IMR-90 (cell line): ENCODE results near the gene ST6GALNAC5. TPM values are rescaled to one million over a fixed set of nuclear protein-coding genes. Genes with fewer than 3 reads are reported as not detected.

Experiments
- ATAC-seq: fragments of 200-7000 bp; cut with Tn5 transposase; 2 replicates; pipeline ENCODE4 v1.9.1; 2020; ENCODE audit warnings: low read depth, mild to moderate bottlenecking, moderate library complexity
- BruUV-seq: library from RNA; stranded (reverse); fragments of 400-500 nt; replicated peaks from 2 replicates; lab custom pipeline; 2021; lab: Mats Ljungman, UMichigan
- CTCF ChIA-PET: fragments of 300-600 bp; formaldehyde crosslinking; extraction: SDS; loops from one replicate; lab custom pipeline; 2021; ENCODE audit warnings: antibody characterized with exemption; lab: Yijun Ruan, JAX
- POLR2A ChIA-PET: fragments of 300-600 bp; sonication (Branson Sonifier 250); formaldehyde crosslinking; loops from one replicate; lab custom pipeline; 2022; ENCODE audit warnings: antibody characterized with exemption; ENCODE audit not compliant: unreplicated experiment; lab: Charles Lee
- DNase-seq: peaks from one replicate; pipeline ENCODE4 v3.0.0; 2013
- H2AFZ ChIP-seq: replicated peaks from 2 replicates; pipeline ENCODE3; 2013; ENCODE audit warnings: low read length, mild to moderate bottlenecking; ENCODE audit not compliant: poor library complexity
- H2AK5ac ChIP-seq: 2 replicates; pipeline ENCODE4 v1.6.1; 2013; ENCODE audit warnings: low read depth, low read length, inconsistent platforms
- H2AK9ac ChIP-seq: replicated peaks from 2 replicates; pipeline ENCODE3; 2013; ENCODE audit warnings: mild to moderate bottlenecking, low read depth, low read length, moderate library complexity; ENCODE audit not compliant: poor library complexity
- H2BK120ac ChIP-seq: 2 replicates; pipeline ENCODE4 v1.6.1; 2013; ENCODE audit warnings: low read depth, low read length, inconsistent platforms
- H2BK15ac ChIP-seq: 3 replicates; pipeline ENCODE4 v1.6.1; 2013; ENCODE audit warnings: low read depth, low read length, inconsistent platforms
- H2BK20ac ChIP-seq: 2 replicates; pipeline ENCODE4 v1.6.1; 2013; ENCODE audit warnings: low read depth, mild to moderate bottlenecking, inconsistent platforms, low read length, moderate library complexity
- H2BK5ac ChIP-seq: 2 replicates; pipeline ENCODE4 v1.6.1; 2013; ENCODE audit warnings: mild to moderate bottlenecking, low read depth, low read length, inconsistent platforms; ENCODE audit not compliant: poor library complexity, severe bottlenecking
- H3K14ac ChIP-seq: replicated peaks from 2 replicates; pipeline ENCODE4 v1.6.1; 2013; ENCODE audit warnings: low read depth, low read length, inconsistent platforms
- H3K18ac ChIP-seq: 2 replicates; pipeline ENCODE4 v1.6.1; 2013; ENCODE audit warnings: low read depth, low read length, control low read depth
- H3K23ac ChIP-seq: 2 replicates; pipeline ENCODE4 v1.6.1; 2013; ENCODE audit warnings: low read depth, low read length, inconsistent platforms
- H3K27ac ChIP-seq: 2 replicates; pipeline ENCODE4 v1.5.1; 2013; ENCODE audit warnings: mild to moderate bottlenecking, control low read depth, low read length; ENCODE audit not compliant: insufficient read depth
- H3K27me3 ChIP-seq: 2 replicates; pipeline ENCODE4 v1.6.1; 2013; ENCODE audit warnings: low read length; ENCODE audit not compliant: control insufficient read depth, insufficient read depth
- H3K36me3 ChIP-seq: 2 replicates; pipeline ENCODE4 v1.6.1; 2013; ENCODE audit warnings: low read length, mixed read lengths; ENCODE audit not compliant: control insufficient read depth, insufficient read depth
- H3K4ac ChIP-seq: 2 replicates; pipeline ENCODE4 v1.6.1; 2013; ENCODE audit warnings: low read depth, low read length, inconsistent platforms
- H3K4me1 ChIP-seq: 2 replicates; pipeline ENCODE4 v1.6.1; 2013; ENCODE audit warnings: low read length, mixed read lengths; ENCODE audit not compliant: control insufficient read depth, insufficient read depth
- H3K4me2 ChIP-seq: 2 replicates; pipeline ENCODE4 v1.6.1; 2013; ENCODE audit warnings: low read depth, mild to moderate bottlenecking, control low read depth, low read length, moderate library complexity
- H3K4me3 ChIP-seq: 2 replicates; pipeline ENCODE4 v1.5.1; 2013; ENCODE audit warnings: low read depth, mild to moderate bottlenecking, control low read depth, low read length, moderate library complexity; ENCODE audit not compliant: insufficient read depth
- H3K56ac ChIP-seq: 2 replicates; pipeline ENCODE4 v1.6.1; 2013; ENCODE audit warnings: low read length, inconsistent platforms; ENCODE audit not compliant: insufficient read depth; ENCODE audit errors: extremely low read depth
- H3K79me1 ChIP-seq, 2 experiments: 2 replicates each; pipeline ENCODE4 v1.6.1; 2013; ENCODE audit warnings: low read length in 2 of 2, inconsistent platforms in 1 of 2, low read depth in 1 of 2
- H3K9ac ChIP-seq: 2 replicates; pipeline ENCODE4 v1.6.1; 2013; ENCODE audit warnings: low read depth, low read length, control low read depth
- H3K9me1 ChIP-seq: 2 replicates; pipeline ENCODE4 v1.6.1; 2013; ENCODE audit warnings: low read length, inconsistent platforms; ENCODE audit not compliant: insufficient read depth
- H3K9me3 ChIP-seq: 2 replicates; pipeline ENCODE4 v1.6.1; 2013; ENCODE audit warnings: low read length; ENCODE audit not compliant: control insufficient read depth, insufficient read depth
- H4K20me1 ChIP-seq: 2 replicates; pipeline ENCODE4 v1.6.1; 2013; ENCODE audit warnings: low read length, inconsistent platforms; ENCODE audit not compliant: insufficient read depth
- H4K5ac ChIP-seq: 2 replicates; pipeline ENCODE4 v1.6.1; 2013; ENCODE audit warnings: mild to moderate bottlenecking, low read depth, low read length, control low read depth
- H4K8ac ChIP-seq, 2 experiments: 2 replicates each; pipeline ENCODE4 v1.6.1; 2013; ENCODE audit warnings: low read depth in 2 of 2, low read length in 2 of 2, control low read depth in 1 of 2, inconsistent platforms in 1 of 2
- H4K91ac ChIP-seq: 2 replicates; pipeline ENCODE4 v1.6.1; 2013; ENCODE audit warnings: low read depth, low read length, inconsistent platforms; ENCODE audit not compliant: insufficient read depth
- POLR2A ChIP-seq: IDR thresholded peaks from 2 replicates; pipeline ENCODE4 v1.6.1; 2012; ENCODE audit warnings: mild to moderate bottlenecking, low read depth, low read length
- RCOR1 ChIP-seq: IDR thresholded peaks from 2 replicates; pipeline ENCODE4 v1.6.1; 2012; ENCODE audit warnings: mild to moderate bottlenecking, low read length, improper control_type of control experiment; ENCODE audit not compliant: insufficient replicate concordance
- RFX5 ChIP-seq: IDR thresholded peaks from 2 replicates; pipeline ENCODE4 v1.8.0; 2012; ENCODE audit warnings: low read depth, mild to moderate bottlenecking, low read length, moderate library complexity
- WGBS, 2 experiments: methylation state at CpG; one replicate each; pipeline versions ENCODE4 v1.1.5 to v1.1.7; 2013; ENCODE audit warnings: missing lambda C conversion rate in 2 of 2; ENCODE audit not compliant: insufficient read length in 1 of 2; ENCODE audit errors: extremely low coverage in 2 of 2; 5-methylcytosine and 5-hydroxymethylcytosine counted together
- dilution Hi-C: fragments of 300-500 bp; cut with HindIII; formaldehyde crosslinking; loops from one replicate; pipeline ENCODE4 v1.14.3; 2018; ENCODE audit warnings: low sequenced_read_pairs; ENCODE audit not compliant: unreplicated experiment
- in situ Hi-C: fragments of 300-500 bp; cut with MboI; formaldehyde crosslinking; loops from 3 replicates; pipeline ENCODE4 v1.14.3; 2019; ENCODE audit warnings: low sequenced_read_pairs, inconsistent platforms, mixed read lengths
- intact Hi-C: fragments of 100-400 bp; cut with micrococcal nuclease; formaldehyde crosslinking; loops from 2 replicates; pipeline ENCODE4 v1.10.0; 2022
- polyA plus RNA-seq, 3 experiments: library from polyadenylated mRNA; depleted of rRNA; stranded (reverse); fragments of >200 nt; gene quantifications; 2 replicates each; pipeline ENCODE4 v1.2.3, GENCODE V29; 2012; ENCODE audit warnings: low replicate concordance in 1 of 3
- total RNA-seq: library from RNA; depleted of rRNA; stranded (reverse); fragments of >200 nt; gene quantifications from 2 replicates; pipeline ENCODE4 v1.2.3, GENCODE V29; 2012

The ST6GALNAC5 gene
- total and polyA plus RNA-seq, 2 of the 4 experiments (the other 2 are of a cell fraction) = 3.4 to 4.0 TPM

GRCh38 chr1:77076759-77077158, 209.5 kb downstream of the ST6GALNAC5 start:
- no peak overlapping the region for H2AK9ac ChIP-seq
- no peak overlapping the region for H3K56ac ChIP-seq
- TF ChIP-seq RFX5 (no peak), RCOR1 (no peak), POLR2A (no peak)
- DNase-seq (no peak), ATAC-seq (no peak)
- in situ Hi-C loops (no loop called here), intact Hi-C loops (no loop called here), dilution Hi-C loops (no loop called here)
- no peak overlapping the region for H3K18ac ChIP-seq
- no peaks in the 10 kb centered on the region; the same call in 1 of the 2 replicates for H3K27me3 ChIP-seq
- POLR2A ChIA-PET = no interaction called here
- no CpG with 5 or more reads among the region's 2 CpGs for WGBS, 2 experiments
- no peak overlapping the region for H4K8ac ChIP-seq
- H3K9ac ChIP-seq = no peak overlapping the region
- H3K4ac ChIP-seq = no peak overlapping the region
- H3K4me1 ChIP-seq = no peaks in the 10 kb centered on the region
- no TSS peak for BruUV-seq
- H2AK5ac ChIP-seq = no peak overlapping the region
- H2BK5ac ChIP-seq = no peak overlapping the region
- no peaks in the 10 kb centered on the region for H3K36me3 ChIP-seq
- H4K91ac ChIP-seq = no peak overlapping the region
- CTCF ChIA-PET = no interaction called here
- H3K4me2 ChIP-seq = no peak overlapping the region
- H2BK20ac ChIP-seq = no peak overlapping the region
- H3K27ac ChIP-seq = no peak overlapping the region
- H3K23ac ChIP-seq = no peak overlapping the region
- H4K20me1 ChIP-seq = no peaks in the 10 kb centered on the region
- no peak overlapping the region for H2BK120ac ChIP-seq
- H2BK15ac ChIP-seq = no peak overlapping the region
- no peak overlapping the region for H4K5ac ChIP-seq
- H3K9me3 ChIP-seq = no peaks in the 10 kb centered on the region
- no peak overlapping the region for H2AFZ ChIP-seq
- H3K14ac ChIP-seq = no peak overlapping the region
- no peaks in the 10 kb centered on the region for H3K79me1 ChIP-seq
- no peaks in the 10 kb centered on the region for H3K9me1 ChIP-seq
- no peak overlapping the region for H3K4me3 ChIP-seq
